Omental fat pad (tissue), 4 donors: Measurements from ENCODE around the gene NR6A1. TPM values are rescaled to one million over a fixed set of nuclear protein-coding genes. Genes with fewer than 3 reads are reported as not detected.

Experiments used
- ATAC-seq: fragments of 150-250 bp; one replicate; pipeline ENCODE4 v1.9.1; 2016; ENCODE audit warnings: mild to moderate bottlenecking, moderate library complexity; ENCODE audit not compliant: low FRiP score
- DNase-seq: peaks from one replicate; pipeline ENCODE4 v3.0.0-alpha.2; 2019; ENCODE audit warnings: low spot score
- total RNA-seq, 4 donors: library from RNA; depleted of rRNA; stranded (reverse); fragments of >200 nt; gene quantifications; one replicate each; pipeline ENCODE4 v1.1.0, GENCODE V29; 2016
- TF ChIP-seq, protein P1 (sequence below), 3 donors: fragments of 450-650 bp; IDR thresholded peaks; one replicate each; pipeline ENCODE4 v1.5.1; 2016 to 2017; ENCODE audit warnings: antibody characterized with exemption in 3 of 3, mild to moderate bottlenecking in 3 of 3, moderate library complexity in 2 of 3

Gene NR6A1
- total RNA-seq, 4 donors from 2014 or later, result 0.95 to 1.2 (median 1.0) TPM

DNA sequence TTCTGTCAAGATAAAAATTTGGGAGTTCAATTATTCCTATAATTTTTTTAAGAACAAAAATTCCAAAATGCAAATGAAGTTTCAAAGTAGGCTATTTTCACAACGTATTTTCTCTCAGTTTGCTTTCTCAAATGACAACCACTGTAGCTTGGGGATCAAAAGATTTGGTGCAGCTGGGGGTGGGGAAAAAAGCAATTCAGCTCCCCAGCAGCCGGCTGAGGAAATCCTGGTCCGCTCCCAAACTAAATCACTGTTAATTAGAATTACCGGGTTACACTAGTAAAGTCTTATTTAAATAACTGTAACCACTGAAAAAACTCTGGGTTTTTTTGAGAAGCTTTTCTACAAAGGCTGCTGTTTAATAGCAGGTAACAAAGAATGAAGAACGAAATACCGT is 5.7 kb downstream of the NR6A1 start:
- DNase-seq (no peak), ATAC-seq (no peak)
- TF ChIP-seq, protein P1, sequence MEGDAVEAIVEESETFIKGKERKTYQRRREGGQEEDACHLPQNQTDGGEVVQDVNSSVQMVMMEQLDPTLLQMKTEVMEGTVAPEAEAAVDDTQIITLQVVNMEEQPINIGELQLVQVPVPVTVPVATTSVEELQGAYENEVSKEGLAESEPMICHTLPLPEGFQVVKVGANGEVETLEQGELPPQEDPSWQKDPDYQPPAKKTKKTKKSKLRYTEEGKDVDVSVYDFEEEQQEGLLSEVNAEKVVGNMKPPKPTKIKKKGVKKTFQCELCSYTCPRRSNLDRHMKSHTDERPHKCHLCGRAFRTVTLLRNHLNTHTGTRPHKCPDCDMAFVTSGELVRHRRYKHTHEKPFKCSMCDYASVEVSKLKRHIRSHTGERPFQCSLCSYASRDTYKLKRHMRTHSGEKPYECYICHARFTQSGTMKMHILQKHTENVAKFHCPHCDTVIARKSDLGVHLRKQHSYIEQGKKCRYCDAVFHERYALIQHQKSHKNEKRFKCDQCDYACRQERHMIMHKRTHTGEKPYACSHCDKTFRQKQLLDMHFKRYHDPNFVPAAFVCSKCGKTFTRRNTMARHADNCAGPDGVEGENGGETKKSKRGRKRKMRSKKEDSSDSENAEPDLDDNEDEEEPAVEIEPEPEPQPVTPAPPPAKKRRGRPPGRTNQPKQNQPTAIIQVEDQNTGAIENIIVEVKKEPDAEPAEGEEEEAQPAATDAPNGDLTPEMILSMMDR (IDR thresholded peaks at IDR 0.05), result no peak

DNA sequence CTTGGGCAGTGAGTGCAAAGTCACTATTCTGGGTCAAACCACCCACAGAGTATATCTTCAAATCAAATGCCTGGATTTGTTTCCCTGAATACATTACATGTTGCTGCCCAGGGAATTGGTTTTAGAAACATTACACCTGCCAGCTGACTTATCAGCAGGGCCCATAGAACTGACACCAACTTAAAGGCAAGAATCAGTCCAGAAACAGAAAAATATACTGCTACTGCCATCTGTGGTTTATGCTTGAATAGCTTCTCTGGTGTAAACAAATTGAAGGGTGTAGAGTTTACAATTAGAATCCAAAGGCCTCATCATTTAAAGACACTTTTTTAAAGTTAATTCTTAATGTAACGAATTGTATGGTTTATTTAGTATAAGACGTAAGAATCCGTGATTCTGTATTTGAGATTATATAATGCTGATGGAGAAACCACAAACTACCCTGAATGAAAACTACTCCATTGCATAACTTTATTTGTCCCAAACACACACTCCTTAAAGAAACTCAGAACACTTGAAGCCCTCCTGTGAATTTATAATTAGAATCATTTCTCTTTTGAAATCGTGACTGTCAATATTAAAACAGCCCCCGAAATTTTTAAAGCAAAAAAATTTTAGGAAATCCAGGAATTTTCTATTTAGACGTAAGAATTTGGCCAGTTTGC is 6.2 kb downstream of the NR6A1 start:
- ATAC-seq (no peak), DNase-seq (no peak)
- TF ChIP-seq, protein P1 (IDR thresholded peaks at IDR 0.05), result no peak

DNA sequence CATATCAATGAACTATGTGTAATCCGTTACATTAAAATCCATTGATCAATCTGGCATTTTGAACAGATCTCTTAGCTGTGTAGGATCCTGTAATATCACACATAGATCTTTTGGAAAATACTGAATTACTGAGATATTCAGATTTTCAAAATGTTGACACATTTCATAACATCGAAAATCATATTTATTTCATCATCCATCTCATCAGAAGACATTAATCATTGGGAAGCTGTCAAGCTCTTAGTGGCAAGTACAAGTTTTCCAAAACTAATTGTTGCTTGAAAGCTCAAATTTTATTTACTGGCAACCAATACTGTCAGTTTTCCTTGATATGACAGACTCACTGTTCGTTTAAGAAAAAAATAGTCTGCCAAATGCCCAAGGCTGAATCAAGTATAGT is 8.5 kb downstream of the NR6A1 start:
- TF ChIP-seq, protein P1 (IDR thresholded peaks at IDR 0.05), result no peak
- DNase-seq (no peak), ATAC-seq (no peak)

DNA sequence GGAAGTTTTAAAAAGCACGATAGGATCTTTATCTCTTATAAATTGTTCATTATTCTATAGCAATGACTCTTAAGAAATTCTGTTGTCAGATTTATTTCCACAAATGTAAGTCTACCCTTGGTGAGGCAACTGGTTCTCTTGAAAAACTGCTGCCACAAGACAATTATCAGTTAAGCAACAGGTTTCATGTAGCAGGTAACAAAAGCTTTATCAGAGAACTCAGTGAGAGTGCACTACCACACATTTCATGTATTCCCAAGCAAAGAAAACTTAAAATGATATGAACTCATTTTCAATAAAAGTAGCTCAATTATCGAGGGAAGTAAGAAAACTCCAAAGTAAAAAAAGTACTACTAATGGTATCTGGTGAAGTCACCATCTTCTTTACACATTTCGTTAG is 9.4 kb downstream of the NR6A1 start:
- TF ChIP-seq, protein P1 (IDR thresholded peaks at IDR 0.05), result no peak
- no peak for DNase-seq
- no peak for ATAC-seq

DNA sequence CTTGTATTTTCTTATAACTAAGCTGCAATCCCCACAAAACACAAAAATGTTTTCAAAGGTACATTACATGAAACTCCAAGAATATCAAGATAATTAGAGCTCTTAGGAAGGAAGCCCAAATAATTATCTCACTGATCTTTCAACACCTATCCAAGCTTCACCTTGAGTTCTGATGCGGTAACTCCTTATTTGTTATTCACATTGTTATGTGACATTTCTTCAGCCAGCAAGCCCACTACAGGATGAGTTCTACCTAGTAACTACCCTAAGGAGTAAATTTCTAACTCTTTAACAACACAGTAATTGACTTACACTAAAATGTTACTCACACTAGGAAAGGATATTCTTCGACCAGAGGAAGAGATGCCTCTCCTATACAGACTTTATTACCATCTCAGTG is 9.9 kb downstream of the NR6A1 start:
- ATAC-seq (no peak), DNase-seq (no peak)
- TF ChIP-seq, protein P1 (IDR thresholded peaks at IDR 0.05), result no peak

DNA sequence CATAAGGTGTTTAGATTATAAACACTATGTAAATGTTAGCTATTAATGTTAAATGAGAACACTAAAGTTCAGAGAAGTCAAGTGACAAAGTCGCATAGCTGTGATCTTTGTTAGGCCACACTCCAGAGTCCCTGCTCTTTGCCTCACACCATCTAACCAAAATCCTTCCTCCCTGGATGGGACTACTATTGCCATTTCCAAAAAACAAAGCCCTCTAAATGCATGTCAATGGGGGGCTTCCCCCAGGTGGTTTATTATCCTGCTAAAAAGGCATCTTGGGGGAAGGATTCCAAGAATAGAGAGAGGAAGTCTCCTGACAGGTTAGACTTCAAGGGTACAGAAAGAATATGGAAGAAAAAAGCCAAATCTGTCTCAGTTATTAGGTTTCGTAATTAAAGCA is 10.4 kb downstream of the NR6A1 start:
- no peak for ATAC-seq
- TF ChIP-seq, protein P1 (IDR thresholded peaks at IDR 0.05), result no peak

DNA sequence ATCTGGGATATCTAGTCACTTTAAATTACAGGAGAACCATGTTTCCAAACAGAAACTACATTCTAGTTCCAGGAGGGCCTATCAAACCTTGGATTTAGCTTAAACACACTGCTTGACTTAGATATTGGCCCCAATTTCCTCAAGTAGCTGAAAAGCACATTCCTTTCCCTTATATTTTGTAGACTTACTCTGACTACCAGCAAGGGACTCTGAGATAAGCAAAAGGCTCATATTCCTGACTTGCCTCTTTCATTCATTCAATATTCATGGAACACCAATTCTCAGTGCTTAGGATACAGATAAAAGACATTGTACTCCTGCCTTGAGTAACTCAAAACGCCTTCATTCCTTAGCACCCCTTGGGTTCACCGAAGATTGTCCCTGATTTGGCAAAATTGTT is 11.8 kb downstream of the NR6A1 start:
- ATAC-seq, result no peak
- no peak for DNase-seq
- TF ChIP-seq, protein P1 (IDR thresholded peaks at IDR 0.05), result no peak

More for the DNA sequence above, 10.4 kb downstream of the NR6A1 start:
- DNase-seq, result no peak
